PC-9 (cell line): ENCODE results near the gene CCL4L2.
"Not testable (repeated sequence)": the region's sequence is repeated elsewhere in the genome, so short reads cannot be mapped to it uniquely, and the experiment has no call there.

ENCODE experiments used
- EZH2 ChIP-seq: fragments of 200-600 bp; sonication (generic); IDR thresholded peaks from 2 replicates; pipeline ENCODE4 v1.8.0; 2017; ENCODE audit warnings: antibody characterized with exemption, low read depth
- TF ChIP-seq, protein P1 (sequence below): fragments of 200-600 bp; sonication (generic); conservative IDR thresholded peaks from 2 replicates; pipeline ENCODE4 v1.6.1; 2017; ENCODE audit warnings: mixed run types, antibody characterized with exemption, mild to moderate bottlenecking, moderate library complexity

DNA sequence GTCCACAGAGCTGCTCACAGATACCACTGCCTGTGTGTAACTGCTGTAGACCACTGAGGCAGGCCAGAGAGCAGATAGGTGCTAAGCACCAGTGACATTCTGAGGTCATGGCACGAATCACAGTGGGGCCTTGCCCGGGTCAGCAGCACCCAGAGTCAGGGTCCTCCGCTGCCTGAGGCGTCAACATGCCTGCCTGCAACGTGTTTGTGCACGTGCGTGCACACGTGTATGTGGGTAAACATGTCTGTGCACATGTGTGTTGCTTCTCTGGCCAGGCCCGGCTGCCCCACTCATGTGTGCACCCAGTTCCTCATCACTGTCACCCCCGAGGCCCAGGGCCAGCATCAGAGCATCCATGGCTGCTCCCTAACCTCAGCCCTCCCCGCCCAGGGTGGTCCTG is 34.3 kb upstream of the CCL4L2 start, which contains the start of gene TBC1D3B:
- TF ChIP-seq, protein P1, sequence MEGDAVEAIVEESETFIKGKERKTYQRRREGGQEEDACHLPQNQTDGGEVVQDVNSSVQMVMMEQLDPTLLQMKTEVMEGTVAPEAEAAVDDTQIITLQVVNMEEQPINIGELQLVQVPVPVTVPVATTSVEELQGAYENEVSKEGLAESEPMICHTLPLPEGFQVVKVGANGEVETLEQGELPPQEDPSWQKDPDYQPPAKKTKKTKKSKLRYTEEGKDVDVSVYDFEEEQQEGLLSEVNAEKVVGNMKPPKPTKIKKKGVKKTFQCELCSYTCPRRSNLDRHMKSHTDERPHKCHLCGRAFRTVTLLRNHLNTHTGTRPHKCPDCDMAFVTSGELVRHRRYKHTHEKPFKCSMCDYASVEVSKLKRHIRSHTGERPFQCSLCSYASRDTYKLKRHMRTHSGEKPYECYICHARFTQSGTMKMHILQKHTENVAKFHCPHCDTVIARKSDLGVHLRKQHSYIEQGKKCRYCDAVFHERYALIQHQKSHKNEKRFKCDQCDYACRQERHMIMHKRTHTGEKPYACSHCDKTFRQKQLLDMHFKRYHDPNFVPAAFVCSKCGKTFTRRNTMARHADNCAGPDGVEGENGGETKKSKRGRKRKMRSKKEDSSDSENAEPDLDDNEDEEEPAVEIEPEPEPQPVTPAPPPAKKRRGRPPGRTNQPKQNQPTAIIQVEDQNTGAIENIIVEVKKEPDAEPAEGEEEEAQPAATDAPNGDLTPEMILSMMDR, result not testable (repeated sequence)
- TF ChIP-seq EZH2, result not testable (repeated sequence)
